ENCODE data around the gene IGF2BP2.

GRCh38 chr3:185661772-185662171, 163.1 kb downstream of the IGF2BP2 start:
- TF ChIP-seq CEBPB (IDR thresholded peaks at IDR 0.05) (no peak), EP300 (IDR thresholded peaks at IDR 0.05; ENCODE audit: borderline replicate concordance) (no peak), RAD21 (IDR thresholded peaks at IDR 0.05; ENCODE audit: low read depth) (no peak), NFIC (IDR thresholded peaks at IDR 0.05) (no peak), CREB1 (IDR thresholded peaks at IDR 0.05; ENCODE audit: low read depth) (no peak), MAX (IDR thresholded peaks at IDR 0.05) (no peak), REST (IDR thresholded peaks at IDR 0.05; ENCODE audit: low read depth) (no peak), TCF12 (IDR thresholded peaks at IDR 0.05; ENCODE audit: low read depth) (no peak), TEAD4 (IDR thresholded peaks at IDR 0.05) (no peak), USF1 (IDR thresholded peaks at IDR 0.05) (no peak), TAF1 (IDR thresholded peaks at IDR 0.05; ENCODE audit: low read depth) (no peak)

Measured in Ishikawa (cell line).